Measurements from ENCODE around the gene C16orf96. TPM values are rescaled to one million over a fixed set of nuclear protein-coding genes. Genes with fewer than 3 reads are reported as not detected.

The C16orf96 gene
- total RNA-seq, 2 donors from 2014 or later = 0.10 TPM; not detected in 1

Other genes with a start within 250 kb of the C16orf96 start
- gene GLIS2, start 240.3 kb upstream of the C16orf96 start, total RNA-seq = 10 to 100 TPM; 23.9 to 29.2 TPM
- 10 to 100 TPM; 51.0 to 64.3 TPM for gene PAM16, start 205.0 kb upstream of the C16orf96 start, total RNA-seq
- gene VASN, start 184.5 kb upstream of the C16orf96 start, total RNA-seq = 10 to 100 TPM; 10.6 to 20.0 TPM
- gene CORO7, start 139.7 kb upstream of the C16orf96 start, total RNA-seq = 10 to 100 TPM; 15.6 to 19.5 TPM
- 10 to 100 TPM; 44.6 to 48.3 TPM for gene DNAJA3, start 130.5 kb upstream of the C16orf96 start, total RNA-seq
- 10 to 100 TPM; 16.8 to 17.2 TPM for gene NMRAL1, start 81.7 kb upstream of the C16orf96 start, total RNA-seq
- 10 to 100 TPM; 65.3 to 92.0 TPM for gene HMOX2, start 79.9 kb upstream of the C16orf96 start, total RNA-seq
- 10 to 100 TPM; 34.1 to 42.9 TPM for gene CDIP1, start 17.6 kb upstream of the C16orf96 start, total RNA-seq
- gene UBALD1, start 58.5 kb downstream of the C16orf96 start, total RNA-seq = 10 to 100 TPM; 19.6 to 20.0 TPM
- 10 to 100 TPM; 33.1 to 44.6 TPM for gene MGRN1, start 68.5 kb downstream of the C16orf96 start, total RNA-seq
- 10 to 100 TPM; 39.1 to 41.0 TPM for gene NUDT16L1, start 137.2 kb downstream of the C16orf96 start, total RNA-seq
- 10 to 100 TPM; 11.0 to 11.6 TPM for gene ANKS3, start 177.9 kb downstream of the C16orf96 start, total RNA-seq
- under 1 TPM; 0.52 to 0.85 TPM for gene DNAAF8, start 178.2 kb downstream of the C16orf96 start, total RNA-seq
- gene ZNF500, start 210.8 kb downstream of the C16orf96 start, total RNA-seq = 10 to 100 TPM in 1 of 2 donors, 1 to 10 TPM in 1; 6.3 to 10.3 TPM
- not detected for gene SEPTIN12, start 232.0 kb downstream of the C16orf96 start, total RNA-seq
- not detected for gene SMIM22, start 239.0 kb downstream of the C16orf96 start, total RNA-seq
- gene ROGDI, start 246.3 kb downstream of the C16orf96 start, total RNA-seq = 10 to 100 TPM; 53.6 to 54.5 TPM

Data from left cardiac atrium (tissue), 2 donors.